ENCODE data around the gene FREM2. TPM values are rescaled to one million over a fixed set of nuclear protein-coding genes. Genes with fewer than 3 reads are reported as not detected.

The FREM2 gene
- total RNA-seq, 8 experiments from 2014 or later, result 0.05 to 3.1 (median 0.39) TPM

DNA sequence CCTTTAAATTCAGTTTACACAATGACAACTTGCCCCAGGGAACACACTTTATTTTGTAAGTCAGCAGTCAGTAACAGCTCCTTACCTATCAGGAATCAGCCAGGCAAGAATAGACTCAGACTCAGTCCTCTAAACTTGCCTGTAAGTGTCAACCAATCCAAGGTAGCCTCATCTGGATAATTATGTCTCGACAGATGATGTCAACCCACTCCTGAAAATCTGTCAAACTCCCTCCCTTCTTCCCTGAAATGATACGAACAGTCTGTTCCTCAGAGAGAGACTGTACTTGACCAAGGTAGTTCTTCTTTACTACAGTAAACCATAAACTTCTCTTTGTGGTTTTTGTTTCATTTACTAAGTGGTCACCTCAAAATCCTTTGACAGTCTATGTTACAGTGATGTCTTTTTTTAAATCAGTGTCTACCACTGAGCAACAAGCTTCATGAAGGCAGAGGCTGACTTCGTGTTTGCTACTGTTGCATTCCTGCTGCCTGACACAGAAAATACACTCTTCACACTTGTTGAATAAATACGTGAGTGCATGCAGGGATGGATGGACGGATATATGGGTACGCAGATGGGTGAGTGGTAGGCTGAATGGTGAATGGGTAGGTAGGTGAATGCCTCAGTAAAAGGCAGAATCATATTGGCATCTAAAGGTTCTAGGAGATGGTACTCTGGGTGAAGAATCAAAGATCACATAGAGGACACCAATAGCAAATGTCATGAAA is 17.5 kb upstream of the FREM2 start:
- H3K27ac ChIP-seq, result no peak overlapping the region
- ATAC-seq (replicated peaks in 6 of 8), result no peak
- WGBS, 10 experiments, result 15 to 90% (median 77%) methylated on average over 2 to 6 of the region's 6 CpGs; no CpG with 5 or more reads in 2 of the 10 experiments
- in situ Hi-C loops (cut with MboI; ENCODE audit: low pct_unique_long_range_greater_than_20kb in 2 of 9, low sequenced_read_pairs in 9 of 9, unreplicated experiment in 9 of 9), result no loop called here
- H3K4me3 ChIP-seq, result no peak overlapping the region
- H3K4me1 ChIP-seq (replicated peaks in 1 of 2), result peaks cover 0 to 7% of the 10 kb centered on the region in 2 donors

DNA sequence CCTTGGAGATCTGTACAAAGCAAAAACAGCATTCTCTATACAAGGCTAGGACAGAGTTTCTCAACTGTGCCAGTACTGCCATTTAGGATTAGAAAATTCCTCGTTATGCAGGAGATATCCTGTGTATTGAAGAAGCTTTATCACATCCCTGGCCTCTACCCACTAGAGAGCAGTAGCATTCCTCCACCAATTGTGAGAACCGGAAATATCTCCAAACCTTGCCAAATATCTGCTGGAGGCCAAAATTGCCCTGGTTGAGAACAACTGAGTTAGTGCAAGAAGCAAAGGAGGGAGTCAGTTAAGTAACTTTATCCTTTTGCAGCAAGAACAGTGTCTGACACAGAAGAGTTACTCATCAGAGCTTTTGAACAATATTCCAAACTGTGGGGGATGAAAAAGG is 16.2 kb upstream of the FREM2 start:
- in situ Hi-C loops (cut with MboI; ENCODE audit: low pct_unique_long_range_greater_than_20kb in 2 of 9, low sequenced_read_pairs in 9 of 9, unreplicated experiment in 9 of 9), result no loop called here
- no peak for ATAC-seq (replicated peaks in 6 of 8)
- 0 to 100% (median 53%) methylated on average over 1 to 2 of the region's 2 CpGs; no CpG with 5 or more reads in 2 of the 10 experiments for WGBS, 10 experiments
- Histone ChIP-seq H3K4me1 (replicated peaks in 1 of 2) (peaks cover 0 to 7% of the 10 kb centered on the region in 2 donors), H3K4me3 (no peak overlapping the region), H3K27ac (no peak overlapping the region)

DNA sequence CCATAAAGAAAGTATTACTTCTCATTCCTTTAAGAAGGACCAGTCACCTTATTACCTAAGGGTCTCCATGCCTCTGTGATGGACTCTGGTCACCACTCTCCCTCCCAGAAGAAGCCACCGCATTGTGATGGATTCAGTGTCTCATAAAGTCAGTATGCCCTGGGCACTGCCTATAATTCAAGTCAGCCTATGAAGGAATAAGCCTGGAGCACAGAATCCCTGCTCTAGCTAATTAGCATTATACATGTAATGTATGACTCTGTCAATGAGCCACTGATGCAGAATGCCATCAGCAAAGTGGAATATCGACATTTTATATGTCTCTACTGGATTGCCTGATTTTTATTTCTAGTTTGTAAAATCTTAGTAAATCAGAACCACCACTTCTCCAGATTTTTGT is 14.9 kb upstream of the FREM2 start:
- ATAC-seq (replicated peaks in 6 of 8), result peak; percentile 41 to 97 (median 79)
- Histone ChIP-seq H3K27ac (no peak overlapping the region), H3K4me1 (replicated peaks in 1 of 2) (peaks cover 0 to 7% of the 10 kb centered on the region in 2 donors), H3K4me3 (no peak overlapping the region)
- in situ Hi-C loops (cut with MboI; ENCODE audit: low pct_unique_long_range_greater_than_20kb in 2 of 9, low sequenced_read_pairs in 9 of 9, unreplicated experiment in 9 of 9), result no loop called here
- WGBS, 10 experiments, result 25 to 100% (median 60%) methylated on average over 1 to 2 of the region's 2 CpGs; no CpG with 5 or more reads in 3 of the 10 experiments

DNA sequence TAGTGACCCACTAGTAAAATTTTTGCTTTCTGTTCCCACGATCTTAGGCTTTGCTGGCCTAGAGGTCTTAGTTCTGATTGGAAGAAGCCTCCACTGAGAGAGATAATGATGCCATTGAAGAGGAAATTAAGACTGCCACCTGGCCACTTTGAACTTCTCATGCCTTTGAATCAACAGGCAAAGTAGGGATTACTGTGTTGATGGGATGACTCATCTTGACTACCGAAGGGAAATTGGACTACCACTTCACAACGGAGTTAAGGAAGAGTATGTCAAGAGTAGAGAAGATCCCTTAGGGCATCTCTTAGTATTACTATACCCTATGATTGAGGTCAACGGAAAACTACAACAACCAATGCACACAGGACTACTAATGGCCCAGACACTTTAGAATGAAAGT is 12.7 kb upstream of the FREM2 start:
- H3K27ac ChIP-seq, result no peak overlapping the region
- ATAC-seq (replicated peaks in 6 of 8), result no peak
- no peak overlapping the region for H3K4me3 ChIP-seq
- whole genome bisulfite sequencing, 10 experiments, result 4 to 81% (median 65%) methylated on average over 1 to 4 of the region's 4 CpGs
- H3K4me1 ChIP-seq (replicated peaks in 1 of 2), result peaks cover 0 to 7% of the 10 kb centered on the region in 2 donors
- in situ Hi-C loops (cut with MboI; ENCODE audit: low pct_unique_long_range_greater_than_20kb in 2 of 9, low sequenced_read_pairs in 9 of 9, unreplicated experiment in 9 of 9), result no loop called here

DNA sequence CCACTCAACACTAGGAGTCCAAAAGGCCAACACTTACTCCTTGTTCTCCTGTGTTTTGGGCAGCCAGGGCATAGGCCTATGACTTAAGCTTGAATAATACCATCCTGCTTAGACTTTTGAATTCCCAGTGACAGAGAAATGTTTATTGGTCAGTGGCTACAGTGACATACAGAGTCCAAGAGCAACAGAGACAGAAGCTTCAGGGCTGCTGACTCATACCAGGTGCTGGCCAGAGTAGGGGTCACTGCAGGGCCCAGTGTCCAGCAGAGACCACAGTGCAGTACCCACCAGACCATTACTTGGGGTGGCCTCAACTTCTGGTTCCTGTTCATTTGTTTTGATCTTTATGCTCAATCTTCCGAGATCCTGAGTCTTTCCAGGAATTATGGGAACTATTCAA is 6.0 kb upstream of the FREM2 start:
- no peak overlapping the region for H3K27ac ChIP-seq
- H3K4me1 ChIP-seq (replicated peaks in 1 of 2), result peaks cover 0 to under 1% of the 10 kb centered on the region in 2 donors
- ATAC-seq (replicated peaks in 6 of 8), result peak in 1 of 8 experiments; percentile 32
- no peak overlapping the region for H3K4me3 ChIP-seq
- in situ Hi-C loops (cut with MboI; ENCODE audit: low pct_unique_long_range_greater_than_20kb in 2 of 9, low sequenced_read_pairs in 9 of 9, unreplicated experiment in 9 of 9), result no loop called here
- 0 to 100% (median 92%) methylated on average over 1 of the region's 1 CpG; no CpG with 5 or more reads in 4 of the 10 experiments for WGBS, 10 experiments

DNA sequence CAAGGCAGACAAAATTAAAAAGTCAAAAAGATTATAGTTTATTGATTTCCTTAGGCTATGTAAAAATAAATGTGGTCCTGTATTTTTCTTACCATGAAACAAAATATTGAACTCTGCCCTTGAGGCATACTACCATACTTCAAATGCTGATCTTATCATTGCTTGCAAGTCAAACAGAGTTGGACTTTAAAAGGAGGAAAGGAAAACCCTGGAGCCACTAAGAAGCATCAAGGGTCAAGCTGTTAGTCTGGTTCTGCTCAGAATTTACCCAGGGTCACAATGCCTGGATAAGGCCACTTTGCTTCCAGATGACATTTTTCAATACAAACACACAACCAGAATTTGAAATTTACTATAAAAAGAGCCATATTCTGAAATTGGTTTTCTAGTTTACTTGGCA is 2.2 kb upstream of the FREM2 start:
- no peak for ATAC-seq (replicated peaks in 6 of 8)
- Histone ChIP-seq H3K4me1 (replicated peaks in 1 of 2) (peaks cover 0 to 5% of the 10 kb centered on the region in 2 donors), H3K27ac (no peak overlapping the region), H3K4me3 (no peak overlapping the region)
- in situ Hi-C loops (cut with MboI; ENCODE audit: low pct_unique_long_range_greater_than_20kb in 2 of 9, low sequenced_read_pairs in 9 of 9, unreplicated experiment in 9 of 9), result no loop called here

DNA sequence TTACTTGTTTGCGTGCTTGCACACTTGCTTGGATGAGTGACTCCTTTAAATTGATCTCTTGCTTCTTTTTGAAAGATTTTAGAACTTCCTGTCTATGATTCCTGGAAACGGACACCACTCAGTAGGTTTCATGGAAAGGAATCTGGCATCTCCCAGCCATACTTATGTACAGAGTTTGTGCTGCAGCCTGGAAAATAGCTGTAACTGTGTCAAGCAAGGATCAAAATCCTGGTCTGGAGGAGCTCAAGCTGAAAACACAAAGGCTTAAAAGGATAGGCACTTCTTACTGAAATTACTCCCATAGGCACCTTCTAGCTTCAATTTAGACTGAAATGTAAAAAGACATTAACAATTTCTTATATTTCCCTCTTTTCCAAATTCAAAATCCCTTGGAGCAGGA is 1.4 kb upstream of the FREM2 start:
- Histone ChIP-seq H3K4me3 (no peak overlapping the region), H3K4me1 (replicated peaks in 1 of 2) (peaks cover 0 to 5% of the 10 kb centered on the region in 2 donors), H3K27ac (no peak overlapping the region)
- WGBS, 10 experiments, result 29 to 100% (median 85%) methylated on average over 1 to 2 of the region's 2 CpGs; no CpG with 5 or more reads in 2 of the 10 experiments
- no peak for ATAC-seq (replicated peaks in 6 of 8)
- in situ Hi-C loops (cut with MboI; ENCODE audit: low pct_unique_long_range_greater_than_20kb in 2 of 9, low sequenced_read_pairs in 9 of 9, unreplicated experiment in 9 of 9), result no loop called here

DNA sequence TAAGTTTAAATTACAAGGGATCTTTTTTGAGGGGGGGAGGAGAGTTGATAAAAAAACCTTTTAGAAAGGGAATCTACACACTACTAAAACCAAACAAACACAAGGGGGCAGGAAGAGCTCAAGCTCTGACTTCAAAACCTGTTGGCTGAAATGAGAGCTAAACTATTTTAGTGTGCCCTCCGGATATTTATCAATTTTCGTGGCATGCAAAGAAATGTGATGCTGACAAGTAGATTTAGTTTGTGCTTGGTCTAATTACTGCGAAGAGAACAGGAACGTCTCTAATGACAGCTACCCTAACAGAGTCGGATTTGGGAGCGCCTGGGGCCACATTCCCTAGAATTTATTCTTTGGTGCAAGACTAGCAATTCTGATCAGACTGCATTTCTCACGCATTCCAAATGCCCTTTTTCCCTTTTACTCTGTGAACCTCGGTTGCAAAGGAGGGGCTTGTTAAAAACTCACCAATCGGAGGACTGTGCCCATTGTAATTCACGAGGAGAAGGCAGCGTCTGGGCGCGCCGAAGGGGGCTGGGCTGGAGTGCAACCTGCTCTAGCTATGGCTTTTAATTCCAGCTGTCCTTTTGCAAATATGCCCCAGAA is 802 bp upstream of the FREM2 start:
- Histone ChIP-seq H3K27ac (no peak overlapping the region), H3K4me3 (peak overlapping the region; percentile 35 to 49 (median 45)), H3K4me1 (replicated peaks in 1 of 2) (peaks cover 0 to 5% of the 10 kb centered on the region in 2 donors)
- in situ Hi-C loops (cut with MboI; ENCODE audit: low pct_unique_long_range_greater_than_20kb in 2 of 9, low sequenced_read_pairs in 9 of 9, unreplicated experiment in 9 of 9), result no loop called here
- 0 to 9% (median 1%) methylated on average over 3 to 12 of the region's 14 CpGs; no CpG with 5 or more reads in 1 of the 10 experiments for WGBS, 10 experiments
- ATAC-seq (replicated peaks in 6 of 8), result peak; percentile 25 to 70 (median 33)

DNA sequence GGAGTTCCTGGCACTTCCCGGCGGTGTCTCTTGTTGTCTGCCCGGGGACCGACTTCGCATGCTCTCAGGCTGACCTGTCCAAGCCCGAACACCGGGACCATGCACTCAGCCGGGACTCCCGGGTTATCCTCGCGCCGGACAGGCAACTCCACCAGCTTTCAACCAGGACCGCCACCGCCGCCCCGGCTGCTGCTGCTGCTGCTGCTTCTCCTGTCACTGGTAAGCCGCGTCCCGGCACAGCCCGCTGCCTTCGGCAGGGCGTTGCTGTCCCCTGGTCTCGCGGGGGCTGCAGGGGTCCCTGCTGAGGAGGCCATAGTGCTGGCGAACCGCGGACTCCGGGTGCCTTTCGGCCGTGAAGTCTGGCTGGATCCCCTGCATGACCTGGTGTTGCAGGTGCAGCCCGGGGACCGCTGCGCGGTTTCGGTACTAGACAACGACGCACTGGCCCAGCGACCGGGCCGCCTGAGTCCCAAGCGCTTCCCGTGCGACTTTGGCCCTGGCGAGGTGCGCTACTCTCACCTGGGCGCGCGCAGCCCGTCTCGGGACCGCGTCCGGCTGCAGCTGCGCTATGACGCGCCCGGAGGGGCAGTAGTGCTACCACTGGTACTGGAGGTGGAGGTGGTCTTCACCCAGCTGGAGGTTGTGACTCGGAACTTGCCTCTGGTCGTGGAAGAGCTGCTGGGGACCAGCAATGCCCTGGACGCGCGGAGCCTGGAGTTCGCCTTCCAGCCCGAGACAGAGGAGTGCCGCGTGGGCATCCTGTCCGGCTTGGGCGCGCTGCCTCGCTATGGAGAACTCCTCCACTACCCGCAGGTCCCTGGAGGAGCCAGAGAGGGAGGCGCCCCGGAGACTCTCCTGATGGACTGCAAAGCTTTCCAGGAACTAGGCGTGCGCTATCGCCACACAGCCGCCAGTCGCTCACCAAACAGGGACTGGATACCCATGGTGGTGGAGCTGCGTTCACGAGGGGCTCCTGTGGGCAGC is 661 bp downstream of the FREM2 start:
- H3K27ac ChIP-seq, result no peak overlapping the region

DNA sequence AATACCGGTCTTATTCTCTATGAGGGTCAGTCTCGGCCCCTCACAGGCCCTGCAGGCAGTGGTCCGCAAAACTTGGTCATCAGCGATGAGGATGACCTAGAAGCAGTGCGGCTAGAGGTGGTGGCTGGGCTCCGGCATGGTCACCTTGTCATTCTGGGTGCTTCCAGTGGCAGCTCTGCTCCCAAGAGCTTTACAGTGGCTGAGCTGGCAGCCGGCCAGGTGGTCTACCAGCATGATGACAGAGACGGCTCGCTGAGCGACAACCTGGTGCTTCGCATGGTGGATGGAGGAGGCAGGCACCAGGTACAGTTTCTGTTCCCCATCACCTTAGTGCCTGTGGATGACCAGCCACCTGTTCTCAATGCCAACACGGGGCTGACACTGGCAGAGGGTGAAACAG is 1.8 kb downstream of the FREM2 start:
- 40 to 89% (median 74%) methylated on average over 1 to 8 of the region's 12 CpGs; no CpG with 5 or more reads in 6 of the 10 experiments for WGBS, 10 experiments
- Histone ChIP-seq H3K4me1 (replicated peaks in 1 of 2) (peaks cover 0 to 5% of the 10 kb centered on the region in 2 donors), H3K4me3 (no peak overlapping the region), H3K27ac (no peak overlapping the region)
- no peak for ATAC-seq (replicated peaks in 6 of 8)
- in situ Hi-C loops (cut with MboI; ENCODE audit: low pct_unique_long_range_greater_than_20kb in 2 of 9, low sequenced_read_pairs in 9 of 9, unreplicated experiment in 9 of 9), result no loop called here

More for the DNA sequence above, 661 bp downstream of the FREM2 start:
- Histone ChIP-seq H3K4me3 (peak overlapping the region; percentile 35 to 49 (median 45)), H3K4me1 (replicated peaks in 1 of 2) (peaks cover 0 to 5% of the 10 kb centered on the region in 2 donors)
- ATAC-seq (replicated peaks in 6 of 8), result peak in 7 of 8 experiments; percentile 18 to 63 (median 48)
- WGBS, 10 experiments, result 0 to 30% (median 5%) methylated on average over 2 to 19 of the region's 80 CpGs; no CpG with 5 or more reads in 3 of the 10 experiments
- in situ Hi-C loops (cut with MboI; ENCODE audit: low pct_unique_long_range_greater_than_20kb in 2 of 9, low sequenced_read_pairs in 9 of 9, unreplicated experiment in 9 of 9), result no loop called here

DNA sequence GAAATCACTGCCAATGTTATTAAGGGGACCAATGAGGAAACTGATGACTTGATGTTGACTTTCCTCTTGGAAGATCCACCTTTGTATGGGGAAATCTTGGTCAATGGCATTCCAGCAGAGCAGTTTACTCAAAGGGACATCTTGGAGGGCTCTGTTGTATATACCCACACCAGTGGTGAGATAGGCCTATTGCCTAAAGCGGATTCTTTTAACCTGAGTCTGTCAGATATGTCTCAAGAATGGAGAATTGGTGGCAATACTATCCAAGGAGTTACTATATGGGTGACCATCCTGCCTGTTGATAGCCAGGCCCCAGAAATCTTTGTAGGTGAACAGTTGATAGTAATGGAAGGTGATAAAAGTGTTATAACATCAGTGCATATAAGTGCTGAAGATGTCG is 3.4 kb downstream of the FREM2 start:
- 75 to 100% (median 100%) methylated on average over 1 to 2 of the region's 2 CpGs; no CpG with 5 or more reads in 5 of the 10 experiments for WGBS, 10 experiments
- ATAC-seq (replicated peaks in 6 of 8), result no peak
- H3K4me1 ChIP-seq (replicated peaks in 1 of 2), result peaks cover 0 to 5% of the 10 kb centered on the region in 2 donors
- no peak overlapping the region for H3K27ac ChIP-seq
- H3K4me3 ChIP-seq, result no peak overlapping the region
- in situ Hi-C loops (cut with MboI; ENCODE audit: low pct_unique_long_range_greater_than_20kb in 2 of 9, low sequenced_read_pairs in 9 of 9, unreplicated experiment in 9 of 9), result no loop called here

DNA sequence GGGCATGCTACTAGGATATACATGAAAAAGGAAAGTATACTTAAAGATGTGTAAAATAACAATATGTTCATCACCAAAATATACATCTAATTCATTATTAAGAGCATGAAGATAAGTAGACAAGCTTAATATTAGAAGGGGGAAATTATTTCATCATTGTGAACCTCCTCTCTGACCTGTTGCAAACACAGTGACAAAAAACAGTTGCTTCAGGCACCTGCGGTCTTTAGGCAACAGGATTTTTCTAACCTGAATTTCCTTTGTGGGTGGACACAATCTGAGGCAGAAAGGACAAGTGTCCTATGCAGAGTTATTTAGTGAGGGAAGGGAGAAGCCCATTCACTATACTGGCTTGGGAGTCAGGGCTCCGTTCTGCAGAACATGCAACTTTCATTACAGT is 6.3 kb downstream of the FREM2 start:
- 7 to 100% (median 72%) methylated on average over 1 to 2 of the region's 2 CpGs; no CpG with 5 or more reads in 1 of the 10 experiments for WGBS, 10 experiments
- no peak overlapping the region for H3K27ac ChIP-seq
- in situ Hi-C loops (cut with MboI; ENCODE audit: low pct_unique_long_range_greater_than_20kb in 2 of 9, low sequenced_read_pairs in 9 of 9, unreplicated experiment in 9 of 9), result no loop called here

DNA sequence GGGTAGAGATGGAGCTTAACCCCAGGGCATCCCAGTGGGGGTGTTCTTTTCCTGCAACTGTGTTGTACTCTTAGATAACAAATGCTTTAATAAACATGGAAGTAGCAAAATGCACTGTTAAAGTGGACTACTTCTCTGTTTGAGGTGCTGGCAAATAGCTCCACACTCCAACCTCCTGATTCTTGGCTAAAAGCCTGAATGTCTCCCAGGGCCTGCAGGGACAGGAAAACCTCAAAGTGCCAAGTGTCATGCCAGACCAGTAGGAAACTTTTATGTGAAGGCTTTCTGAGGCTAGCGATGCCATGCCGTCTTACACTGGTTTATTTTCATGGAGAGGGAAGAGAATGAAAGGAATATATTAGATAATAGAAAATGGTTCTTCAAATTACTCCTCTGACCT is 6.8 kb downstream of the FREM2 start:
- in situ Hi-C loops (cut with MboI; ENCODE audit: low pct_unique_long_range_greater_than_20kb in 2 of 9, low sequenced_read_pairs in 9 of 9, unreplicated experiment in 9 of 9), result no loop called here
- WGBS, 10 experiments, result 64 to 100% (median 96%) methylated on average over 1 to 2 of the region's 2 CpGs; no CpG with 5 or more reads in 2 of the 10 experiments
- ATAC-seq (replicated peaks in 6 of 8), result no peak

More for the DNA sequence above, 6.3 kb downstream of the FREM2 start:
- H3K4me1 ChIP-seq (replicated peaks in 1 of 2), result no peaks in the 10 kb centered on the region
- no peak for ATAC-seq (replicated peaks in 6 of 8)
- no peak overlapping the region for H3K4me3 ChIP-seq

More for the DNA sequence above, 6.8 kb downstream of the FREM2 start:
- Histone ChIP-seq H3K4me3 (no peak overlapping the region), H3K4me1 (replicated peaks in 1 of 2) (no peaks in the 10 kb centered on the region), H3K27ac (no peak overlapping the region)

Data from motor neuron (in vitro differentiated cells).